AG08395 (cell line): Measurements from ENCODE around the gene GPR161.

Experiments used
- DNase-seq: peaks from one replicate; pipeline ENCODE4 v3.0.0; 2012; ENCODE audit warnings: mixed read lengths, low spot score

Gene GPR161

GRCh38 chr1:168031627-168032026 lies 105.1 kb downstream of the GPR161 start:
- DNase-seq = no peak

DNA sequence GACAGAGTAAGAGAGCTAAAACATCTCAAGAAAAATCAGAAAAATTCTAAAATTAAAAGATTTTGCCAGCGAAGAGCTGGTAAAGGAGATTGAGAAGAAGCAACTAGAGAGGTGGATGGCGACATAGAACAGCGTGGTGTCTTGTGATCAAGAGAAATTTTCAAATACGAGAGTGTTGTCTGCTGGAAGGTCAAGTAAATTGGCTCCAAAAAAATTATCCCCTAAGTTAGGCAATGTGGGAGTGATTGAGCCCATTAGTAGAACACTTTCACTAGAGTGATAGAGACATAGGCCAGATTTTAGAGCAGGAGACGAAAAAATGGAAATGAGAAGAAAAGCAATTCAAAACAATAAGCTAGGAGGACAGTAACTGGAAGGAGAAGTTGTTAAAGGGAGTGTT lies 105.5 kb downstream of the GPR161 start:
- no peak for DNase-seq
